GM23248 (cell line): ENCODE data around the gene GGCT. TPM values are rescaled to one million over a fixed set of nuclear protein-coding genes. Genes with fewer than 3 reads are reported as not detected.

Experiments
- DNase-seq: peaks from one replicate; pipeline ENCODE4 v3.0.0-alpha.2; 2015
- H2AFZ ChIP-seq: fragments of 200-600 bp; sonication (generic); 2 replicates; pipeline ENCODE4 v1.6.1; 2016; ENCODE audit warnings: antibody characterized with exemption
- H3F3A ChIP-seq: fragments of 200-600 bp; sonication (generic); 2 replicates; pipeline ENCODE4 v1.6.1; 2016; ENCODE audit warnings: mild to moderate bottlenecking, antibody characterized with exemption, mixed run types; ENCODE audit not compliant: insufficient read depth
- H3K27ac ChIP-seq: fragments of 200-600 bp; sonication (generic); 2 replicates; pipeline ENCODE4 v1.5.1; 2016; ENCODE audit warnings: mild to moderate bottlenecking
- H3K27me3 ChIP-seq: fragments of 200-600 bp; sonication (generic); replicated peaks from 2 replicates; pipeline ENCODE4 v1.6.1; 2016; ENCODE audit warnings: mild to moderate bottlenecking; ENCODE audit not compliant: insufficient read depth
- H3K36me3 ChIP-seq: fragments of 200-600 bp; sonication (generic); 2 replicates; pipeline ENCODE4 v1.6.1; 2016; ENCODE audit warnings: low read depth, mild to moderate bottlenecking
- H3K4me1 ChIP-seq: fragments of 200-600 bp; sonication (generic); 2 replicates; pipeline ENCODE4 v1.6.1; 2016; ENCODE audit warnings: mild to moderate bottlenecking; ENCODE audit not compliant: insufficient read depth
- H3K4me2 ChIP-seq: fragments of 200-600 bp; sonication (generic); one replicate; pipeline ENCODE4 v1.6.1; 2016; ENCODE audit warnings: mild to moderate bottlenecking; ENCODE audit not compliant: unreplicated experiment
- H3K4me3 ChIP-seq: fragments of 200-600 bp; sonication (generic); 2 replicates; pipeline ENCODE4 v1.5.1; 2016; ENCODE audit warnings: mild to moderate bottlenecking
- H3K79me2 ChIP-seq: fragments of 200-600 bp; sonication (generic); 2 replicates; pipeline ENCODE4 v1.6.1; 2016; ENCODE audit warnings: mild to moderate bottlenecking; ENCODE audit not compliant: insufficient read depth
- H3K9ac ChIP-seq: fragments of 200-600 bp; sonication (generic); 2 replicates; pipeline ENCODE4 v1.6.1; 2016; ENCODE audit warnings: mild to moderate bottlenecking
- H3K9me2 ChIP-seq: fragments of 200-600 bp; sonication (generic); 2 replicates; pipeline ENCODE4 v1.6.1; 2016; ENCODE audit warnings: mixed run types, mild to moderate bottlenecking, moderate library complexity; ENCODE audit not compliant: insufficient read depth
- H3K9me3 ChIP-seq: fragments of 200-600 bp; sonication (generic); one replicate; pipeline ENCODE4 v1.6.1; 2017; ENCODE audit warnings: low read depth
- H4K20me1 ChIP-seq: fragments of 200-600 bp; sonication (generic); 2 replicates; pipeline ENCODE4 v1.6.0; 2016; ENCODE audit not compliant: insufficient read depth
- EZH2 ChIP-seq: fragments of 200-600 bp; sonication (generic); IDR thresholded peaks from 2 replicates; pipeline ENCODE4 v1.6.1; 2018; ENCODE audit warnings: antibody characterized with exemption, mild to moderate bottlenecking; ENCODE audit not compliant: insufficient read depth, poor library complexity, severe bottlenecking
- EZH2phosphoT487 ChIP-seq: fragments of 200-600 bp; sonication (generic); IDR thresholded peaks from 2 replicates; pipeline ENCODE4 v1.6.1; 2018; ENCODE audit warnings: antibody characterized with exemption, moderate library complexity, mild to moderate bottlenecking, low read depth; ENCODE audit not compliant: insufficient read depth
- WGBS, 2 experiments: methylation state at CpG; one replicate each; pipeline ENCODE4 v1.1.6; 2015 to 2017; ENCODE audit warnings: low lambda C conversion rate in 2 of 2, low coverage in 1 of 2; ENCODE audit errors: missing lambda C conversion rate in 2 of 2; 5-methylcytosine and 5-hydroxymethylcytosine counted together
- in situ Hi-C: fragments of 300-500 bp; cut with MboI; formaldehyde crosslinking; loops from 2 replicates; pipeline ENCODE4 v1.15.0; 2020
- polyA plus RNA-seq: library from polyadenylated mRNA; unstranded; fragments of >200 nt; fragmentation: Nextera tagmentation; extraction: Ambion mirVana; gene quantifications from 2 replicates; pipeline ENCODE4 v1.2.1, GENCODE V29; 2016
- total RNA-seq: library from RNA; depleted of rRNA; stranded (reverse); fragments of >200 nt; shearing (Covaris generic); gene quantifications from 2 replicates; pipeline ENCODE4 v1.2.3, GENCODE V29; 2014

The GGCT gene
- total and polyA plus RNA-seq, 2 experiments from 2014 or later = 31.3 to 47.9 TPM

- Histone ChIP-seq H3K79me2 (no peaks in the 10 kb centered on the region), H3K27me3 (no peaks in the 10 kb centered on the region), H3K9me2 (no peaks in the 10 kb centered on the region), H3K9me3 (no peaks in the 10 kb centered on the region), H3K9ac (no peak overlapping the region), H3K4me3 (no peak overlapping the region), H3K4me2 (no peak overlapping the region), H3F3A (0 out of 2 replicates have a peak, but pooled peaks cover 20% of the 10 kb centered on the region), H3K36me3 (peaks cover 7% of the 10 kb centered on the region; the same call in 1 of the 2 replicates), H2AFZ (no peak overlapping the region), H3K27ac (no peak overlapping the region), H4K20me1 (no peaks in the 10 kb centered on the region), H3K4me1 (no peaks in the 10 kb centered on the region; the same call in 1 of the 2 replicates)
- in situ Hi-C loops = no loop called here
- TF ChIP-seq EZH2phosphoT487 (no peak), EZH2 (no peak)
- 61 to 70% methylated on average over 7 of the region's 7 CpGs for WGBS, 2 experiments
- no peak for DNase-seq
Measured at GRCh38 chr7:30549931-30550493, 45.4 kb upstream of the GGCT start.

- in situ Hi-C loops = no loop called here
- H3K36me3 ChIP-seq = peaks cover 4% of the 10 kb centered on the region; the same call in 1 of the 2 replicates
- no peaks in the 10 kb centered on the region for H4K20me1 ChIP-seq
- no peaks in the 10 kb centered on the region; the same call in 1 of the 2 replicates for H3K4me1 ChIP-seq
- H3K9ac ChIP-seq = no peak overlapping the region
- H3K27me3 ChIP-seq = no peaks in the 10 kb centered on the region
- H3K9me2 ChIP-seq = no peaks in the 10 kb centered on the region
- H2AFZ ChIP-seq = no peak overlapping the region
- no peaks in the 10 kb centered on the region for H3K79me2 ChIP-seq
- 18 to 21% methylated on average over 6 of the region's 6 CpGs for WGBS, 2 experiments
- no peak overlapping the region for H3K4me3 ChIP-seq
- TF ChIP-seq EZH2 = no peak
- TF ChIP-seq EZH2phosphoT487 = no peak
- DNase-seq = peak; percentile 83
- no peak overlapping the region for H3K27ac ChIP-seq
- no peak overlapping the region for H3K4me2 ChIP-seq
- 0 out of 2 replicates have a peak, but pooled peaks cover 20% of the 10 kb centered on the region for H3F3A ChIP-seq
- H3K9me3 ChIP-seq = no peaks in the 10 kb centered on the region
Measured at GRCh38 chr7:30548845-30549244, 44.2 kb upstream of the GGCT start.

GRCh38 chr7:30546596-30546995, 42.0 kb upstream of the GGCT start:
- no peak overlapping the region for H3K4me2 ChIP-seq
- WGBS, 2 experiments = 97 to 99% methylated on average over 4 of the region's 4 CpGs
- no peak for TF ChIP-seq EZH2phosphoT487
- TF ChIP-seq EZH2 = no peak
- no peak overlapping the region for H2AFZ ChIP-seq
- H3K4me1 ChIP-seq = no peaks in the 10 kb centered on the region; the same call in 1 of the 2 replicates
- no peaks in the 10 kb centered on the region for H3K27me3 ChIP-seq
- no peaks in the 10 kb centered on the region for H3K9me3 ChIP-seq
- no peak overlapping the region for H3K27ac ChIP-seq
- 0 out of 2 replicates have a peak, but pooled peaks cover 3% of the 10 kb centered on the region for H3K36me3 ChIP-seq
- DNase-seq = no peak
- H4K20me1 ChIP-seq = no peaks in the 10 kb centered on the region
- H3K9ac ChIP-seq = no peak overlapping the region
- H3K4me3 ChIP-seq = no peak overlapping the region
- H3F3A ChIP-seq = 0 out of 2 replicates have a peak, but pooled peaks cover 20% of the 10 kb centered on the region
- in situ Hi-C loops = no loop called here
- H3K9me2 ChIP-seq = no peaks in the 10 kb centered on the region
- H3K79me2 ChIP-seq = no peaks in the 10 kb centered on the region

- no peak overlapping the region for H3K27ac ChIP-seq
- 71 to 80% methylated on average over 5 of the region's 5 CpGs for WGBS, 2 experiments
- in situ Hi-C loops = no loop called here
Measured at GRCh38 chr7:30545791-30546555, 41.3 kb upstream of the GGCT start.

More at GRCh38 chr7:30545791-30546555, 41.3 kb upstream of the GGCT start:
- H2AFZ ChIP-seq = no peak overlapping the region
- no peaks in the 10 kb centered on the region for H4K20me1 ChIP-seq
- no peaks in the 10 kb centered on the region for H3K79me2 ChIP-seq
- H3K9me2 ChIP-seq = no peaks in the 10 kb centered on the region
- H3F3A ChIP-seq = 0 out of 2 replicates have a peak, but pooled peaks cover 17% of the 10 kb centered on the region
- H3K9me3 ChIP-seq = no peaks in the 10 kb centered on the region
- H3K4me2 ChIP-seq = no peak overlapping the region
- 0 out of 2 replicates have a peak, but pooled peaks cover 3% of the 10 kb centered on the region for H3K36me3 ChIP-seq
- H3K4me3 ChIP-seq = no peak overlapping the region
- DNase-seq = no peak
- TF ChIP-seq EZH2 (no peak), EZH2phosphoT487 (no peak)
- no peaks in the 10 kb centered on the region; the same call in 1 of the 2 replicates for H3K4me1 ChIP-seq
- H3K27me3 ChIP-seq = no peaks in the 10 kb centered on the region
- H3K9ac ChIP-seq = no peak overlapping the region
